ENCODE data around the gene CHD6.

- TF ChIP-seq, protein P1, sequence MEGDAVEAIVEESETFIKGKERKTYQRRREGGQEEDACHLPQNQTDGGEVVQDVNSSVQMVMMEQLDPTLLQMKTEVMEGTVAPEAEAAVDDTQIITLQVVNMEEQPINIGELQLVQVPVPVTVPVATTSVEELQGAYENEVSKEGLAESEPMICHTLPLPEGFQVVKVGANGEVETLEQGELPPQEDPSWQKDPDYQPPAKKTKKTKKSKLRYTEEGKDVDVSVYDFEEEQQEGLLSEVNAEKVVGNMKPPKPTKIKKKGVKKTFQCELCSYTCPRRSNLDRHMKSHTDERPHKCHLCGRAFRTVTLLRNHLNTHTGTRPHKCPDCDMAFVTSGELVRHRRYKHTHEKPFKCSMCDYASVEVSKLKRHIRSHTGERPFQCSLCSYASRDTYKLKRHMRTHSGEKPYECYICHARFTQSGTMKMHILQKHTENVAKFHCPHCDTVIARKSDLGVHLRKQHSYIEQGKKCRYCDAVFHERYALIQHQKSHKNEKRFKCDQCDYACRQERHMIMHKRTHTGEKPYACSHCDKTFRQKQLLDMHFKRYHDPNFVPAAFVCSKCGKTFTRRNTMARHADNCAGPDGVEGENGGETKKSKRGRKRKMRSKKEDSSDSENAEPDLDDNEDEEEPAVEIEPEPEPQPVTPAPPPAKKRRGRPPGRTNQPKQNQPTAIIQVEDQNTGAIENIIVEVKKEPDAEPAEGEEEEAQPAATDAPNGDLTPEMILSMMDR (IDR thresholded peaks at IDR 0.05): no peak
- TF ChIP-seq POLR2A (IDR thresholded peaks at IDR 0.05) (no peak), POLR2AphosphoS5 (IDR thresholded peaks at IDR 0.05) (no peak)
Observed at GRCh38 chr20:41526327-41526726, 91.8 kb downstream of the CHD6 start.
